ENCODE data around the gene FTCD. TPM values are rescaled to one million over a fixed set of nuclear protein-coding genes. Genes with fewer than 3 reads are reported as not detected.
A peak's percentile ranks its signal among the peaks of the same experiment; 100 is the strongest.
"Not testable (repeated sequence)": the region's sequence is repeated elsewhere in the genome, so short reads cannot be mapped to it uniquely, and the experiment has no call there.

The FTCD gene
- total RNA-seq, 4 donors from 2014 or later = 4.5 to 7.0 TPM; not detected in 2

GRCh38 chr21:46180079-46180722 lies 24.8 kb upstream of the FTCD start:
- no peaks in the 10 kb centered on the region for H3K27me3 ChIP-seq
- no peak for DNase-seq

GRCh38 chr21:46179708-46180078 lies 24.3 kb upstream of the FTCD start:
- intact Hi-C loops (cut with DNase I; ENCODE audit: low total_unique reads) = no loop called here
- DNase-seq = no peak
- H3K4me3 ChIP-seq = no peak overlapping the region
- no peaks in the 10 kb centered on the region for H3K27me3 ChIP-seq
- no peak overlapping the region for H3K27ac ChIP-seq
- no peaks in the 10 kb centered on the region for H3K4me1 ChIP-seq
- TF ChIP-seq CTCF (IDR thresholded peaks at IDR 0.05) (no peak), POLR2A (IDR thresholded peaks at IDR 0.05) (no peak)
- H3K36me3 ChIP-seq = no peaks in the 10 kb centered on the region
- H3K9me3 ChIP-seq = no peaks in the 10 kb centered on the region

More at GRCh38 chr21:46180079-46180722, 24.8 kb upstream of the FTCD start:
- H3K36me3 ChIP-seq = no peaks in the 10 kb centered on the region
- H3K9me3 ChIP-seq = no peaks in the 10 kb centered on the region
- no peak overlapping the region for H3K27ac ChIP-seq
- no peaks in the 10 kb centered on the region for H3K4me1 ChIP-seq
- intact Hi-C loops (cut with DNase I; ENCODE audit: low total_unique reads) = no loop called here
- H3K4me3 ChIP-seq = no peak overlapping the region
- no peak for TF ChIP-seq CTCF (IDR thresholded peaks at IDR 0.05)
- TF ChIP-seq POLR2A (IDR thresholded peaks at IDR 0.05) = no peak

GRCh38 chr21:46178961-46179360 lies 23.6 kb upstream of the FTCD start:
- no peaks in the 10 kb centered on the region for H3K36me3 ChIP-seq
- H3K4me3 ChIP-seq = no peak overlapping the region
- DNase-seq = no peak
- H3K27ac ChIP-seq = no peak overlapping the region
- H3K4me1 ChIP-seq = no peaks in the 10 kb centered on the region
- intact Hi-C loops (cut with DNase I; ENCODE audit: low total_unique reads) = no loop called here
- H3K9me3 ChIP-seq = no peaks in the 10 kb centered on the region
- no peaks in the 10 kb centered on the region for H3K27me3 ChIP-seq
- TF ChIP-seq CTCF (IDR thresholded peaks at IDR 0.05) (no peak), POLR2A (IDR thresholded peaks at IDR 0.05) (no peak)

GRCh38 chr21:46176443-46177129 lies 21.2 kb upstream of the FTCD start:
- H3K4me3 ChIP-seq; intact Hi-C loops (cut with DNase I; ENCODE audit: low total_unique reads); H3K27ac ChIP-seq; H3K4me1 ChIP-seq; H3K36me3 ChIP-seq; DNase-seq; H3K9me3 ChIP-seq; H3K27me3 ChIP-seq: not testable (repeated sequence)

GRCh38 chr21:46173573-46173972 lies 18.2 kb upstream of the FTCD start:
- intact Hi-C loops (cut with DNase I; ENCODE audit: low total_unique reads) = no loop called here
- no peaks in the 10 kb centered on the region for H3K36me3 ChIP-seq
- TF ChIP-seq POLR2A (IDR thresholded peaks at IDR 0.05) (no peak), CTCF (IDR thresholded peaks at IDR 0.05) (no peak)
- no peaks in the 10 kb centered on the region for H3K27me3 ChIP-seq
- H3K4me3 ChIP-seq = no peak overlapping the region
- no peaks in the 10 kb centered on the region for H3K9me3 ChIP-seq
- peak in 1 of 2 donors; percentile 6 for DNase-seq
- H3K4me1 ChIP-seq = no peaks in the 10 kb centered on the region
- no peak overlapping the region for H3K27ac ChIP-seq

All from uterus (tissue), 4 donors.